HepG2 (cell line): ENCODE measurements around the gene PDE1C. TPM values are rescaled to one million over a fixed set of nuclear protein-coding genes. Genes with fewer than 3 reads are reported as not detected.

ENCODE experiments used
- ATAC-seq: fragments of 200-7000 bp; cut with Tn5 transposase; 3 replicates; pipeline ENCODE4 v1.9.1; 2020; ENCODE audit warnings: mild to moderate bottlenecking, moderate library complexity
- BruUV-seq: library from RNA; stranded (reverse); fragments of 400-500 nt; replicated peaks from 2 replicates; lab custom pipeline; 2021; lab: Mats Ljungman, UMichigan
- CTCF ChIA-PET: fragments of 300-600 bp; formaldehyde crosslinking; extraction: SDS; loops from one replicate; lab custom pipeline; 2021; ENCODE audit warnings: low total read pairs, inconsistent platforms, low intra/inter-chr PET ratio; lab: Yijun Ruan, JAX
- POLR2A ChIA-PET: fragments of 350-600 bp; sonication (Branson Sonifier 250); formaldehyde crosslinking; loops from one replicate; lab custom pipeline; 2020; ENCODE audit warnings: antibody characterized with exemption, inconsistent platforms; lab: Yijun Ruan, JAX
- DNase-seq: peaks from one replicate; pipeline ENCODE4 v3.0.0-alpha.2; 2015; ENCODE audit warnings: low spot score
- FAIRE-seq: peaks from 3 replicates; lab custom pipeline; 2011; peaks lifted over from hg19 to GRCh38; lab: Jason Lieb, UNC
- H2AFZ ChIP-seq: one replicate; pipeline ENCODE4 v1.6.1; 2011; ENCODE audit warnings: low read length, inconsistent platforms
- H3K27ac ChIP-seq: fragments of 300-600 bp; 3 replicates; pipeline ENCODE4 v1.8.0; 2011; ENCODE audit warnings: mixed run types, mild to moderate bottlenecking, mixed read lengths, low read length, inconsistent platforms; ENCODE audit not compliant: insufficient read depth; ENCODE audit errors: extremely low read length
- H3K27me3 ChIP-seq, 2 experiments: fragments of 200-600 bp in 1 of 2; 2 replicates in 1 of 2; 3 replicates in 1 of 2; pipeline versions ENCODE4 v1.6.0 to v1.8.0; 2011; ENCODE audit warnings: low read length in 2 of 2, mild to moderate bottlenecking in 2 of 2, moderate library complexity in 2 of 2, inconsistent platforms in 1 of 2; ENCODE audit not compliant: insufficient read depth in 2 of 2, control insufficient read depth in 1 of 2
- H3K36me3 ChIP-seq, 2 experiments: fragments of 200-600 bp in 1 of 2; replicated peaks in 1 of 2; 2 replicates in 1 of 2; 3 replicates in 1 of 2; pipeline versions ENCODE4 v1.5.1 to v1.8.0; 2011; ENCODE audit warnings: low read length in 2 of 2, inconsistent platforms in 1 of 2; ENCODE audit not compliant: insufficient read depth in 2 of 2, control insufficient read depth in 1 of 2
- H3K4me1 ChIP-seq: 2 replicates; pipeline ENCODE4 v1.5.1; 2012; ENCODE audit warnings: low read length, inconsistent platforms; ENCODE audit not compliant: insufficient read depth
- H3K4me2 ChIP-seq: 2 replicates; pipeline ENCODE4 v1.6.0; 2011; ENCODE audit warnings: low read depth, low read length, inconsistent platforms
- H3K4me3 ChIP-seq, 3 experiments: fragments of 200-600 bp in 1 of 3; sonication (generic), shearing (Covaris generic) in 1 of 3; replicated peaks in 1 of 3; 2 replicates each; pipeline ENCODE4 v1.5.1; 2011 to 2016; ENCODE audit warnings: low read length in 3 of 3, inconsistent platforms in 2 of 3, low read depth in 2 of 3, mild to moderate bottlenecking in 2 of 3, control low read depth in 1 of 3, mixed read lengths in 1 of 3; ENCODE audit not compliant: insufficient read depth in 1 of 3
- H3K79me2 ChIP-seq: one replicate; pipeline ENCODE4 v1.6.1; 2011; ENCODE audit warnings: low read length, inconsistent platforms; ENCODE audit not compliant: insufficient read depth
- H3K9ac ChIP-seq: 2 replicates; pipeline ENCODE4 v1.6.0; 2011; ENCODE audit warnings: mild to moderate bottlenecking, low read depth, low read length, inconsistent platforms; ENCODE audit not compliant: insufficient read depth
- H3K9me3 ChIP-seq: 2 replicates; pipeline ENCODE4 v1.5.1; 2012; ENCODE audit warnings: mild to moderate bottlenecking, low read length
- H4K20me1 ChIP-seq: 2 replicates; pipeline ENCODE4 v1.6.0; 2011; ENCODE audit warnings: inconsistent platforms, mild to moderate bottlenecking, low read length, moderate library complexity; ENCODE audit not compliant: insufficient read depth
- EHMT2 ChIP-seq: fragments of 200-600 bp; sonication (generic); IDR thresholded peaks from 2 replicates; pipeline ENCODE4 v1.7.0; 2017; ENCODE audit warnings: antibody characterized with exemption, low read depth, low read length, borderline replicate concordance
- GLI4 ChIP-seq: sonication (generic); formaldehyde crosslinking; IDR thresholded peaks from 2 replicates; pipeline ENCODE4 v1.5.1; 2020; ENCODE audit warnings: missing genetic modification reagents, mild to moderate bottlenecking, moderate library complexity, borderline replicate concordance
- HIVEP1 ChIP-seq: sonication (generic); formaldehyde crosslinking; IDR thresholded peaks from 2 replicates; pipeline ENCODE4 v1.4.0; 2020; ENCODE audit warnings: mild to moderate bottlenecking, missing genetic modification reagents
- KLF16 ChIP-seq, 2 experiments: sonication (generic) in 1 of 2; formaldehyde crosslinking in 1 of 2; IDR thresholded peaks; 2 replicates each; pipeline versions ENCODE4 v1.6.1 to v1.8.0; 2016 to 2023; ENCODE audit warnings: missing genetic modification reagents in 2 of 2, missing compliant biosample characterization in 1 of 2
- NFIC ChIP-seq: IDR thresholded peaks from 2 replicates; pipeline ENCODE4 v1.6.1; 2012; ENCODE audit warnings: mild to moderate bottlenecking, low read length, inconsistent platforms
- ONECUT2 ChIP-seq: sonication (generic); formaldehyde crosslinking; IDR thresholded peaks from 2 replicates; pipeline ENCODE4 v1.4.0; 2020; ENCODE audit warnings: missing genetic modification reagents
- SRY ChIP-seq: sonication (generic); formaldehyde crosslinking; IDR thresholded peaks from 2 replicates; pipeline ENCODE4 v1.8.0; 2022; ENCODE audit warnings: mild to moderate bottlenecking, missing genetic modification reagents
- TERF1 ChIP-seq: sonication (generic); formaldehyde crosslinking; IDR thresholded peaks from 2 replicates; pipeline ENCODE4 v1.8.0; 2022; ENCODE audit warnings: mild to moderate bottlenecking, missing genetic modification reagents, moderate library complexity
- ZBTB10 ChIP-seq: sonication (generic); formaldehyde crosslinking; IDR thresholded peaks from 2 replicates; pipeline ENCODE4 v1.4.0; 2020; ENCODE audit warnings: missing genetic modification reagents, borderline replicate concordance
- ZC3H13 ChIP-seq: sonication (generic); formaldehyde crosslinking; IDR thresholded peaks from 2 replicates; pipeline ENCODE4 v1.8.1; 2023; ENCODE audit warnings: mild to moderate bottlenecking, missing genetic modification reagents, moderate library complexity
- ZNF232 ChIP-seq: sonication (generic); formaldehyde crosslinking; IDR thresholded peaks from 2 replicates; pipeline ENCODE4 v1.4.0; 2020; ENCODE audit warnings: missing genetic modification reagents, borderline replicate concordance
- ZNF414 ChIP-seq: sonication (generic); formaldehyde crosslinking; IDR thresholded peaks from 2 replicates; pipeline ENCODE4 v1.5.0; 2020; ENCODE audit warnings: missing genetic modification reagents
- ZNF556 ChIP-seq: sonication (generic); formaldehyde crosslinking; IDR thresholded peaks from 2 replicates; pipeline ENCODE4 v1.4.0; 2020; ENCODE audit warnings: mild to moderate bottlenecking, missing genetic modification reagents, borderline replicate concordance
- ZNF841 ChIP-seq: sonication (generic); formaldehyde crosslinking; IDR thresholded peaks from 2 replicates; pipeline ENCODE4 v1.8.1; 2023; ENCODE audit warnings: missing genetic modification reagents, borderline replicate concordance
- ZSCAN22 ChIP-seq: sonication (generic); formaldehyde crosslinking; IDR thresholded peaks from 2 replicates; pipeline ENCODE4 v1.4.0; 2020; ENCODE audit warnings: mild to moderate bottlenecking, missing genetic modification reagents
- WGBS: methylation state at CpG from one replicate; pipeline ENCODE4 v1.1.6; 2017; ENCODE audit warnings: low lambda C conversion rate; 5-methylcytosine and 5-hydroxymethylcytosine counted together
- in situ Hi-C: cut with HindIII; loops from 2 replicates; pipeline ENCODE4 v1.10.0; 2017; ENCODE audit warnings: low pct_unique_long_range_greater_than_20kb; ENCODE audit not compliant: extremely low pct_ligation_motif_present
- intact Hi-C: fragments of 100-400 bp; cut with micrococcal nuclease; formaldehyde crosslinking; loops from one replicate; pipeline ENCODE4 v1.10.0; 2022; ENCODE audit not compliant: unreplicated experiment
- polyA plus RNA-seq, 8 experiments: library from polyadenylated mRNA; depleted of rRNA in 3 of 8; stranded (reverse) in 7 of 8; unstranded in 1 of 8; fragments of >200 nt; fragmentation: Illumina TruSeq in 4 of 8; extraction: Trizol in 4 of 8; gene quantifications; 2 replicates each; pipeline versions ENCODE4 v1.2.1 to v1.2.3, GENCODE V29; 2011 to 2016; ENCODE audit warnings: low read depth in 4 of 8, missing spikeins in 1 of 8, mixed read lengths in 1 of 8; ENCODE audit not compliant: insufficient read depth in 1 of 8
- total RNA-seq, 5 experiments: library from RNA; depleted of rRNA; stranded (reverse); fragments of >200 nt; fragmentation: Illumina TruSeq; extraction: Trizol; gene quantifications; 2 replicates each; pipeline ENCODE4 v1.2.3, GENCODE V29; 2016; ENCODE audit warnings: low read depth in 1 of 5

Gene PDE1C
- total and polyA plus RNA-seq, 2 of the 13 experiments (the other 11 are each of a cell fraction or from before 2014, with no cell fraction given): not detected

- Histone ChIP-seq H3K27ac (no peak overlapping the region), H2AFZ (no peak overlapping the region), H3K4me2 (no peak overlapping the region), H3K79me2 (no peaks in the 10 kb centered on the region), H3K27me3 (no peaks in the 10 kb centered on the region), H3K4me3 (no peak overlapping the region), H3K36me3 (no peaks in the 10 kb centered on the region), H3K9me3 (peaks cover 10% of the 10 kb centered on the region; the same call in 1 of the 2 replicates), H3K4me1 (no peaks in the 10 kb centered on the region), H3K9ac (no peak overlapping the region), H4K20me1 (no peaks in the 10 kb centered on the region)
- WGBS: 18% methylated on average over 6 of the region's 6 CpGs
- in situ Hi-C loops (no loop called here), intact Hi-C loops (no loop called here)
- FAIRE-seq (no peak), DNase-seq (no peak), ATAC-seq (no peak)
- no TSS peak for BruUV-seq
- POLR2A ChIA-PET: no interaction called here
- TF ChIP-seq ZNF556 (CRISPR knock-in tag) (no peak), TERF1 (CRISPR knock-in tag) (no peak), ZNF841 (CRISPR knock-in tag) (no peak), ONECUT2 (CRISPR knock-in tag) (no peak), ZNF414 (CRISPR knock-in tag) (no peak), ZC3H13 (no peak), ZNF232 (CRISPR knock-in tag) (no peak), EHMT2 (no peak), KLF16 (CRISPR knock-in tag; IDR thresholded peaks at IDR 0.05) (no peak), NFIC (no peak), ZSCAN22 (CRISPR knock-in tag) (no peak), SRY (CRISPR knock-in tag) (no peak), ZBTB10 (CRISPR knock-in tag) (no peak), HIVEP1 (CRISPR knock-in tag) (no peak), GLI4 (CRISPR knock-in tag) (no peak)
- CTCF ChIA-PET: no interaction called here
Measured at GRCh38 chr7:31864646-31865045, 205.6 kb downstream of the PDE1C start.
